Superior temporal gyrus (tissue), 1 donor: ENCODE data around the gene PTGIR.

ENCODE experiments used
- DNase-seq: peaks from one replicate; pipeline ENCODE4 v3.0.0-alpha.2; 2016; ENCODE audit errors: extremely low spot score

The PTGIR gene

GRCh38 chr19:46624958-46625661 lies at the start of gene PTGIR:
Gene PTGIR, minus strand, starts transcription at chr19:46625089. Its CDS starts 864 bp downstream, at chr19:46624225.
- DNase-seq = no peak

- no peak for DNase-seq
These were observed 45.9 kb upstream of the PTGIR start for GRCh38 chr19:46670813-46671212.

- no peak for DNase-seq
These were observed 43.8 kb upstream of the PTGIR start for GRCh38 chr19:46668662-46669061.

GRCh38 chr19:46665072-46665471 lies 40.2 kb upstream of the PTGIR start:
- DNase-seq = no peak

GRCh38 chr19:46661735-46662592 lies 37.1 kb upstream of the PTGIR start:
- peak; percentile 98 for DNase-seq

GRCh38 chr19:46661020-46661731 lies 36.3 kb upstream of the PTGIR start, which contains the start of gene DACT3:
Gene DACT3, minus strand, starts transcription at chr19:46661182. Its CDS starts 118 bp downstream, at chr19:46661064.
- peak; percentile 100 for DNase-seq

GRCh38 chr19:46660551-46661019 lies 35.7 kb upstream of the PTGIR start:
- no peak for DNase-seq

GRCh38 chr19:46660008-46660517 lies 35.2 kb upstream of the PTGIR start:
- DNase-seq = peak; percentile 41

- DNase-seq = peak; percentile 36
These were observed 34.5 kb upstream of the PTGIR start for GRCh38 chr19:46659151-46660007.

GRCh38 chr19:46656541-46656940 lies 31.7 kb upstream of the PTGIR start:
- no peak for DNase-seq

- DNase-seq = peak; percentile 83
These were observed 29.8 kb upstream of the PTGIR start for GRCh38 chr19:46654621-46655152.

- DNase-seq = no peak
These were observed 25.6 kb upstream of the PTGIR start for GRCh38 chr19:46650445-46650844.

- DNase-seq = no peak
These were observed 24.4 kb upstream of the PTGIR start for GRCh38 chr19:46648961-46649960.

GRCh38 chr19:46648060-46648960 lies 23.4 kb upstream of the PTGIR start:
- DNase-seq = no peak

- DNase-seq = no peak
These were observed 21.5 kb upstream of the PTGIR start for GRCh38 chr19:46646402-46646801.

- no peak for DNase-seq
These were observed 19.8 kb upstream of the PTGIR start for GRCh38 chr19:46644720-46645119.

- no peak for DNase-seq
These were observed 15.8 kb upstream of the PTGIR start for GRCh38 chr19:46640656-46641055.
